Adrenal gland (tissue), 5 donors: ENCODE results near the gene RNF40.

Source experiments
- POLR2A ChIP-seq, 2 donors: fragments of 450-650 bp; IDR thresholded peaks; one replicate each; pipeline ENCODE4 v1.6.1; 2017; ENCODE audit warnings: antibody characterized with exemption in 2 of 2, mild to moderate bottlenecking in 2 of 2, moderate library complexity in 1 of 2
- TF ChIP-seq, protein P1 (sequence below), 6 experiments: fragments of 450-650 bp in 4 of 6; fragments of 200-600 bp in 2 of 6; sonication (generic) in 1 of 6; IDR thresholded peaks; 1 replicate in 5 of 6; 2 replicates in 1 of 6; pipeline versions ENCODE4 v1.5.1 to v1.8.0; 2016 to 2021; ENCODE audit warnings: antibody characterized with exemption in 6 of 6, mild to moderate bottlenecking in 2 of 6, moderate library complexity in 1 of 6
- donor health status: DM: no; HTN: no; CAD: no.

DNA sequence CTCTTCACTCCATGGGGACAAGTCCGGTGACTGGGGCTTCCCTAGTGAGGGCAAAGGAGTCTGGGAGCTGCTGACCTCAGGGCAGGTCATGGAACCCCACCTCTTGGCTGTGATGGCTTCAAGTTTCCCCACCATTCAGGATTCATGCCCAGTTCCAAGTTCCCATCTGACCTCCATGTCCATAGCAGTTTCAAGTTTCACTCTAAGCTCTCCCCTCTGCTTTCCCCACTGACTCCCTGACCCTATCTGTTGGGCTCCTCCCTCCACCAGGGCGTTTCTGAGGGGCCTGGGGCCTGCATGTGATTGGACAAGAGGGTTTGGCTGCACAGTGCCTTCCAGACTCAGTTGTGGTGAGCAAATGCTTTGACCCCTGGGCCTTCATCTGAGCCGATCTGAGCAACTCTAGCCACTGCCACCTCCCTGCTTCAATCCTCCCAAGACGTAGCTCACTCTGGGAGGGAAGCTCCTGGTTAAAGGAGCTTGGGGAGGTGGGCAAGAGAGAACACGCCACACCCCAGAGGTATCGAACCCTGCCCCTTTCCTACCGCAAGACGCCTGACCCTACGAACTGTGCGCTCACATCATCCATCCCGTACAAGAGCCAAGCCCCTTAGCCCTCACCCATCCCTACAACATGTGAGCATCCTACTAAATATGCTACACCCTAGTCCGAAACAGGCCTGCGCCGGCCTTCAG is 16.6 kb downstream of the RNF40 start:
- TF ChIP-seq, protein P1, sequence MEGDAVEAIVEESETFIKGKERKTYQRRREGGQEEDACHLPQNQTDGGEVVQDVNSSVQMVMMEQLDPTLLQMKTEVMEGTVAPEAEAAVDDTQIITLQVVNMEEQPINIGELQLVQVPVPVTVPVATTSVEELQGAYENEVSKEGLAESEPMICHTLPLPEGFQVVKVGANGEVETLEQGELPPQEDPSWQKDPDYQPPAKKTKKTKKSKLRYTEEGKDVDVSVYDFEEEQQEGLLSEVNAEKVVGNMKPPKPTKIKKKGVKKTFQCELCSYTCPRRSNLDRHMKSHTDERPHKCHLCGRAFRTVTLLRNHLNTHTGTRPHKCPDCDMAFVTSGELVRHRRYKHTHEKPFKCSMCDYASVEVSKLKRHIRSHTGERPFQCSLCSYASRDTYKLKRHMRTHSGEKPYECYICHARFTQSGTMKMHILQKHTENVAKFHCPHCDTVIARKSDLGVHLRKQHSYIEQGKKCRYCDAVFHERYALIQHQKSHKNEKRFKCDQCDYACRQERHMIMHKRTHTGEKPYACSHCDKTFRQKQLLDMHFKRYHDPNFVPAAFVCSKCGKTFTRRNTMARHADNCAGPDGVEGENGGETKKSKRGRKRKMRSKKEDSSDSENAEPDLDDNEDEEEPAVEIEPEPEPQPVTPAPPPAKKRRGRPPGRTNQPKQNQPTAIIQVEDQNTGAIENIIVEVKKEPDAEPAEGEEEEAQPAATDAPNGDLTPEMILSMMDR (IDR thresholded peaks at IDR 0.05), result no peak
- TF ChIP-seq POLR2A (IDR thresholded peaks at IDR 0.05), result no peak
